Femur (tissue), 1 donor: Measurements from ENCODE around the gene AUTS2.
A peak's percentile ranks its signal among the peaks of the same experiment; 100 is the strongest.

Experiments used
- DNase-seq: peaks from one replicate; pipeline ENCODE4 v3.0.0-alpha.2; 2017

The AUTS2 gene

GRCh38 chr7:70098133-70098561, 499.9 kb downstream of the AUTS2 start:
- DNase-seq = no peak

GRCh38 chr7:70098905-70099672, 500.8 kb downstream of the AUTS2 start:
- no peak for DNase-seq

- DNase-seq = no peak
Observed at GRCh38 chr7:70104243-70104642, 506.0 kb downstream of the AUTS2 start.

- DNase-seq = no peak
Observed at GRCh38 chr7:70113078-70113477, 514.8 kb downstream of the AUTS2 start.

GRCh38 chr7:70113536-70113935, 515.3 kb downstream of the AUTS2 start:
- DNase-seq = no peak

GRCh38 chr7:70114806-70115205, 516.5 kb downstream of the AUTS2 start:
- peak; percentile 54 for DNase-seq

- no peak for DNase-seq
Observed at GRCh38 chr7:70116244-70116643, 518.0 kb downstream of the AUTS2 start.

GRCh38 chr7:70116867-70117266, 518.6 kb downstream of the AUTS2 start:
- DNase-seq = no peak

GRCh38 chr7:70120851-70121250, 522.6 kb downstream of the AUTS2 start:
- no peak for DNase-seq

- DNase-seq = no peak
Observed at GRCh38 chr7:70131817-70132216, 533.5 kb downstream of the AUTS2 start.

- no peak for DNase-seq
Observed at GRCh38 chr7:70132226-70132851, 534.1 kb downstream of the AUTS2 start.

GRCh38 chr7:70132852-70133690, 534.8 kb downstream of the AUTS2 start:
- DNase-seq = no peak

GRCh38 chr7:70134029-70134770, 535.9 kb downstream of the AUTS2 start:
- no peak for DNase-seq

- no peak for DNase-seq
Observed at GRCh38 chr7:70135656-70136055, 537.4 kb downstream of the AUTS2 start.

GRCh38 chr7:70137126-70137525, 538.9 kb downstream of the AUTS2 start:
- no peak for DNase-seq

- DNase-seq = no peak
Observed at GRCh38 chr7:70142247-70142932, 544.1 kb downstream of the AUTS2 start.

- DNase-seq = peak; percentile 33
Observed at GRCh38 chr7:70143075-70144044, 545.1 kb downstream of the AUTS2 start.

- DNase-seq = no peak
Observed at GRCh38 chr7:70148997-70149396, 550.7 kb downstream of the AUTS2 start.

- DNase-seq = no peak
Observed at GRCh38 chr7:70152313-70152712, 554.0 kb downstream of the AUTS2 start.

GRCh38 chr7:70153933-70154332, 555.7 kb downstream of the AUTS2 start:
- DNase-seq = no peak
